Lower lobe of right lung (tissue), 2 donors: ENCODE data around the gene PGBD2. TPM values are rescaled to one million over a fixed set of nuclear protein-coding genes. Genes with fewer than 3 reads are reported as not detected.
"Not testable (repeated sequence)": the region's sequence is repeated elsewhere in the genome, so short reads cannot be mapped to it uniquely, and the experiment has no call there.

Experiments
- ATAC-seq, 2 donors: fragments of 200-7000 bp; cut with Tn5 transposase; one replicate each; pipeline ENCODE4 v1.9.1; 2020 to 2022; ENCODE audit warnings: mild to moderate bottlenecking in 2 of 2, moderate library complexity in 2 of 2
- DNase-seq: peaks from one replicate; pipeline ENCODE4 v3.0.0-alpha.2; 2020
- H3K27ac ChIP-seq: fragments of 200-600 bp; one replicate; pipeline ENCODE4 v1.8.0; 2022
- H3K27me3 ChIP-seq: fragments of 200-600 bp; one replicate; pipeline ENCODE4 v1.8.0; 2022; ENCODE audit warnings: low read depth
- H3K36me3 ChIP-seq: fragments of 200-600 bp; one replicate; pipeline ENCODE4 v1.8.0; 2022; ENCODE audit warnings: mild to moderate bottlenecking
- H3K4me1 ChIP-seq: fragments of 200-600 bp; one replicate; pipeline ENCODE4 v1.8.0; 2022
- H3K4me3 ChIP-seq: fragments of 200-600 bp; one replicate; pipeline ENCODE4 v1.8.0; 2022; ENCODE audit warnings: mild to moderate bottlenecking
- H3K9me3 ChIP-seq: fragments of 200-600 bp; one replicate; pipeline ENCODE4 v1.8.0; 2022
- intact Hi-C: fragments of 100-400 bp; cut with DNase I; formaldehyde crosslinking; loops from one replicate; pipeline ENCODE4 v1.11.0; 2022
- total RNA-seq: library from RNA; stranded (reverse); fragmentation: NEBNext Ultra II Directional; extraction: Animal tissue kit (Norgen Biotek cat#: 25700); gene quantifications from one replicate; pipeline ENCODE4 v1.2.1, GENCODE V29; 2021
- TF ChIP-seq, protein P1 (sequence below): fragments of 200-600 bp; IDR thresholded peaks from one replicate; pipeline ENCODE4 v1.8.0; 2022; ENCODE audit warnings: antibody characterized with exemption, mild to moderate bottlenecking
- donor health status: DM: no; HTN: yes; CAD: no; lungs with severe emphysema.

PGBD2 gene
- total RNA-seq, 1 donor from 2014 or later, result 9.1 TPM

DNA sequence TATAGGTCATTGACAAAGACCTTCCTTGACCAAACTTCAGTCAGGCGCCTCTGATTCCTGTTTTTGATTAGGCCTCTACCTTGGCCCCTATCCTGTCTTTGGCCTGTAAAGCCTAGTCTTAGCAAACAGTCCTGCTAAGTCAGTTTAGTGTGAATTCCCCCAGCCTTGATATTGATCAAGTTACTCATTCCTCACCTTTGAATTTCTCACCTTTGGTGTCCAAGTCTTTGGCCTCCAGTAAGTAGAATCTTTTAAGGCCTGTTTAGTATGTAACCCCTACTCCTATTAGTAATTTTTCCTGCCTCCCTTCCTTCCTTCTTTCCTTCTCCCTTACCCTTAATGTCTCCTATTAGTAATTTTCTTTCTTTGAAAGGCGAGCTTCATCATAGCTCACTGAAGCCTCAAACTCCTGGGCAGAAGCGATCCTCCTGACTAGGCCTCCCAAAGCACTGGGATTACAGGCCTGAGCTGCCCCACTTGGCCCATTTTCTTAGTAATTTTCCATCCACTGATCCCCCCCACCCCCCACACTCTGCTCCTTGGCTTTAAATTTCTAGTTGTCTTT, 34.1 kb upstream of the PGBD2 start:
- TF ChIP-seq, protein P1, sequence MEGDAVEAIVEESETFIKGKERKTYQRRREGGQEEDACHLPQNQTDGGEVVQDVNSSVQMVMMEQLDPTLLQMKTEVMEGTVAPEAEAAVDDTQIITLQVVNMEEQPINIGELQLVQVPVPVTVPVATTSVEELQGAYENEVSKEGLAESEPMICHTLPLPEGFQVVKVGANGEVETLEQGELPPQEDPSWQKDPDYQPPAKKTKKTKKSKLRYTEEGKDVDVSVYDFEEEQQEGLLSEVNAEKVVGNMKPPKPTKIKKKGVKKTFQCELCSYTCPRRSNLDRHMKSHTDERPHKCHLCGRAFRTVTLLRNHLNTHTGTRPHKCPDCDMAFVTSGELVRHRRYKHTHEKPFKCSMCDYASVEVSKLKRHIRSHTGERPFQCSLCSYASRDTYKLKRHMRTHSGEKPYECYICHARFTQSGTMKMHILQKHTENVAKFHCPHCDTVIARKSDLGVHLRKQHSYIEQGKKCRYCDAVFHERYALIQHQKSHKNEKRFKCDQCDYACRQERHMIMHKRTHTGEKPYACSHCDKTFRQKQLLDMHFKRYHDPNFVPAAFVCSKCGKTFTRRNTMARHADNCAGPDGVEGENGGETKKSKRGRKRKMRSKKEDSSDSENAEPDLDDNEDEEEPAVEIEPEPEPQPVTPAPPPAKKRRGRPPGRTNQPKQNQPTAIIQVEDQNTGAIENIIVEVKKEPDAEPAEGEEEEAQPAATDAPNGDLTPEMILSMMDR, result no peak
- Histone ChIP-seq H3K36me3 (no peaks in the 10 kb centered on the region), H3K4me3 (peak overlapping the region; percentile 70), H3K4me1 (no peaks in the 10 kb centered on the region), H3K27me3 (no peaks in the 10 kb centered on the region), H3K9me3 (no peaks in the 10 kb centered on the region), H3K27ac (no peak overlapping the region)
- intact Hi-C loops, result no loop called here
- DNase-seq (no peak), ATAC-seq (no peak)

DNA sequence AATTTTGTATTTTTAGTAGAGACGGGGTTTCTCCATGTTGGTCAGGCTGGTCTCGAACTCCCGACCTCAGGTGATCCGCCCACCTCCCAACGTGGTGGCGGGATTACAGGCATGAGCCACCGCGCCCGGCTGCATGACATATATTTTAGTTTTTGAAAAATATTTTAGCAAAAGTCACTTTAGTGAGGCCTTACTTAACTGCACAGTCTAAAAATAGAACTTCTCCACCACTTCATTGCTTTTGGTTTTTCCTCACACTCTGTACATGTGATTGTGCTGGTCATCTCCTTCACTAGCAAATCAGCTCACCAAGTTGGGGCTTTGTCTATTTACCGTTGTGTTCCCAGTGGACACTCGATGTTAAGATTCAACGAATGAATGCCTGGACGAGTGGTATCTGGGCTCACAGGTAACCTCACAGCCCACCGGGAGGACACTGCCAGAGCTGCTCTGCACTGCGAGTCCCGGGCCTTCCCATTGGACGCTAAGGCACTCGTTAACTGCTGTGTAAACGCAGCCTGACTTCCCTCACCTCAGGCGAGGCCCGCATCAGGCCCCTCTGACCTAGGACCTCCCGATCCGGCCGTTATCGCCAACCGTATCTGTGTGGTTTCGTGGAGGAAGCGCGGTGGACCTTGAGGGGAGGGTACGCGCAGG, 33.2 kb upstream of the PGBD2 start:
- no peaks in the 10 kb centered on the region for H3K4me1 ChIP-seq
- TF ChIP-seq, protein P1, result no peak
- DNase-seq, result peak; percentile 77
- no peaks in the 10 kb centered on the region for H3K27me3 ChIP-seq
- peak overlapping the region; percentile 70 for H3K4me3 ChIP-seq
- H3K36me3 ChIP-seq, result no peaks in the 10 kb centered on the region
- intact Hi-C loops, result no loop called here
- no peaks in the 10 kb centered on the region for H3K9me3 ChIP-seq
- H3K27ac ChIP-seq, result peak overlapping the region; percentile 96
- peak; percentile 83 to 86 for ATAC-seq

DNA sequence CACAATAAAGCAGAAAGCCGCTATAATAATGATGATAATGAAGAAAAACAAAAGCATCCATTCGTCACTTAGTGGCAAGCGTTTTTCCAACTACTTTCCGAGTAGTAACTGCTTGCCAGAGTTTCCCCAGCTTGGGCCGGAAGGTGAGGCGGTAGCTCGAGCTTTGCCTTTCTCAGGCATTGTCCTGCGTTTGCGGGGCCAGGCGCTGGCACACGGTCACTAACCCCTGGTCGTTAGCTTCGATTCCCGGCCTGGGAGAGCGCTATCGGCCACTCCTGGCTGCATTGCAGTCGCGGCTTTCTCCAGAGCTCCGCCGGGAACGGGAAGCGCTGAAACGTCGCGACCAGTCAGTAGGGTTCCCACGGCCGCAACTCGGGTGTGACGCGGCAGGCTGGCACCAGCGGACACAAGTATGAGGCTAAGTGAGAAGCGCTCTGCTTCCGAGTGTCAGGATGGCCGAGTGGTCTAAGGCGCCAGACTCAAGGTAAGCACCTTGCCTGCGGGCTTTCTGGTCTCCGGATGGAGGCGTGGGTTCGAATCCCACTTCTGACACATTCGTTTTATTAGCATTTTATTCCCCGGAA, 32.5 kb upstream of the PGBD2 start:
- intact Hi-C loops, result no loop called here
- H3K36me3 ChIP-seq, result no peaks in the 10 kb centered on the region
- peak; percentile 94 to 95 for ATAC-seq
- TF ChIP-seq, protein P1, result no peak
- H3K4me1 ChIP-seq, result no peaks in the 10 kb centered on the region
- H3K9me3 ChIP-seq, result no peaks in the 10 kb centered on the region
- no peaks in the 10 kb centered on the region for H3K27me3 ChIP-seq
- H3K27ac ChIP-seq, result peak overlapping the region; percentile 96
- peak; percentile 95 for DNase-seq
- H3K4me3 ChIP-seq, result peak overlapping the region; percentile 70

DNA sequence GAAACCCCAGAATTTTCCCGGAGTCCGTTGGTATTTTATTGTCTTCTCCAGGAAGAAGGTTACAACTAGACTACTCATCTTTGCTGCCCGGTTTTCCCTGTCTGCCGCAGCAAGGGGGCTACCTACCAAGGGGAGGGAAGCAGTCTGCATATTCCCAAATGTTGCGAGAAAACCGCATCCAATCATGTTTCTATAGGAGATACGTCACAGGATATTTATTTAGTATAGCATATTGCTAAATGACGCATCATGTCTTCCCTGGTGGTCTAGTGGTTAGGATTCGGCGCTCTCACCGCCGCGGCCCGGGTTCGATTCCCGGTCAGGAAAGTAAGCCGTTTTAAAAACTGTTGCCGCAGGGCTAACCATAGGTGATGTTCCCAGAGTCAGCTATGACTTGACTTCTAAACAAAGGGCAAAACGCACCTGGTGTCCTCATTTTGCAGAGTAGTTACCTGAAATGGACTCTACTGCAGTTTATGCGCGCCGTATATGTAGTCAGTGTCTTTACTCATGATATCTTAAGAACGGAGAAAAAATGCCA, 32.0 kb upstream of the PGBD2 start:
- H3K4me3 ChIP-seq, result peak overlapping the region; percentile 70
- peak overlapping the region; percentile 96 for H3K27ac ChIP-seq
- DNase-seq, result peak; percentile 69
- intact Hi-C loops, result no loop called here
- H3K27me3 ChIP-seq, result no peaks in the 10 kb centered on the region
- ATAC-seq, result peak; percentile 88 to 90
- no peaks in the 10 kb centered on the region for H3K4me1 ChIP-seq
- H3K36me3 ChIP-seq, result no peaks in the 10 kb centered on the region
- TF ChIP-seq, protein P1, result no peak
- H3K9me3 ChIP-seq, result no peaks in the 10 kb centered on the region

DNA sequence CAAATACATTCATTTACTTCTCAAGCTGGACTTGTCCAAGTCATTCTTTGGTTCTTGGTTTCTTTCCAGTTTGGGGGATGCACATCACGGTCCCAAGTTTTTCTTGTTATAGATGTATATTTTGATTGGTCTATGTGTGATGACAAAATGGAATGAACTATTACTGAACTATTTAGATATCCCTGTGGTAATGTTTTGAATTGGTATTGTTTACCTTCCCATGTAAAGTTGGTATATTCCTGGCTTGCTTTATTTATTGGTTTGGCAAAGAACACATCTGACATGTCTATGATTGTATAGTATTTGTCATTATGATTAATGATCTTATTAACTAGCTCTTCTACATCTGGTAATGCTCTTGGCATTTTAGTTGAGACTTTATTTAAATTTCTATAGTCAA, 24.8 kb upstream of the PGBD2 start:
- DNase-seq (no peak), ATAC-seq (no peak)
- no peaks in the 10 kb centered on the region for H3K4me1 ChIP-seq
- no peaks in the 10 kb centered on the region for H3K36me3 ChIP-seq
- intact Hi-C loops, result no loop called here
- TF ChIP-seq, protein P1, result no peak
- no peak overlapping the region for H3K27ac ChIP-seq
- no peak overlapping the region for H3K4me3 ChIP-seq
- H3K27me3 ChIP-seq, result no peaks in the 10 kb centered on the region
- no peaks in the 10 kb centered on the region for H3K9me3 ChIP-seq

DNA sequence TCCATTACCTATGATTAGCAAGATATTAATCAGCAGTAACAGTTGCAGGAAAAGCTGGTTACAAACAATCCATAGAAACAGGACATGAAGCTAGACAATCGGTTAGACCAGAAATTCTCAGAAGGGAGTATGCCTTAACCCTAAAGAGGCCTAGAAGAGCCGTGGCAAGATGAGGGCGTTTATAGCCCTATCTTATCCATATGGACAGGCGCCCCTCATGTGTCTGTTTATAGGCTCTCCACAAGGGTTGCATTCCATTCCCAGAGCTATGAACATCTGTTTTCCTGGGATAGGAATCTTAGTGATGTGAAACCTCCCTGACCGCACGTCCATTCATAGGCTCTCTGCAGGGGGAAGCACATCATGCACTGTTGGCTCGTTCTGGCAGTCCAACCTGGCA, 23.6 kb upstream of the PGBD2 start:
- H3K27ac ChIP-seq, H3K9me3 ChIP-seq, H3K4me3 ChIP-seq, H3K4me1 ChIP-seq, intact Hi-C loops, ATAC-seq, H3K27me3 ChIP-seq, DNase-seq, H3K36me3 ChIP-seq: not testable (repeated sequence)
